DOHH2 (cell line): ENCODE data around the gene HOTAIR.

Experiments used
- H3F3A ChIP-seq: fragments of 200-600 bp; sonication (generic), shearing (Covaris generic); 2 replicates; pipeline ENCODE4 v1.6.0; 2016; ENCODE audit warnings: antibody characterized with exemption, mild to moderate bottlenecking; ENCODE audit not compliant: control insufficient read depth, insufficient read depth
- H3K27ac ChIP-seq: fragments of 200-600 bp; sonication (generic); 2 replicates; pipeline ENCODE4 v1.5.1; 2014; ENCODE audit warnings: low read depth, mild to moderate bottlenecking, low read length, moderate library complexity
- H3K27me3 ChIP-seq: fragments of 200-600 bp; sonication (generic); 2 replicates; pipeline ENCODE4 v1.6.1; 2014; ENCODE audit warnings: mild to moderate bottlenecking, low read length, mixed read lengths; ENCODE audit not compliant: control insufficient read depth
- H3K36me3 ChIP-seq: fragments of 200-600 bp; sonication (generic); 2 replicates; pipeline ENCODE4 v1.6.1; 2014; ENCODE audit warnings: mild to moderate bottlenecking, low read length, moderate library complexity, mixed read lengths; ENCODE audit not compliant: control insufficient read depth
- H3K4me1 ChIP-seq: fragments of 200-600 bp; sonication (generic); 2 replicates; pipeline ENCODE4 v1.6.1; 2014; ENCODE audit warnings: mild to moderate bottlenecking, low read length, mixed read lengths; ENCODE audit not compliant: control insufficient read depth
- H3K4me2 ChIP-seq: fragments of 200-600 bp; sonication (generic); 2 replicates; pipeline ENCODE4 v1.6.0; 2014; ENCODE audit warnings: mild to moderate bottlenecking, low read length, moderate library complexity
- H3K4me3 ChIP-seq: fragments of 200-600 bp; sonication (generic); 2 replicates; pipeline ENCODE4 v1.5.1; 2014; ENCODE audit warnings: mild to moderate bottlenecking, low read length, mixed read lengths
- H3K79me2 ChIP-seq: fragments of 200-600 bp; sonication (generic); 2 replicates; pipeline ENCODE4 v1.6.1; 2014; ENCODE audit warnings: mild to moderate bottlenecking, low read length, mixed read lengths; ENCODE audit not compliant: control insufficient read depth
- H3K9me2 ChIP-seq: fragments of 200-600 bp; sonication (generic); replicated peaks from 2 replicates; pipeline ENCODE4 v1.6.1; 2014; ENCODE audit warnings: mild to moderate bottlenecking, low read length, mixed read lengths; ENCODE audit not compliant: control insufficient read depth
- H3K9me3 ChIP-seq: fragments of 200-600 bp; sonication (generic); 2 replicates; pipeline ENCODE4 v1.6.1; 2014; ENCODE audit warnings: antibody characterized with exemption, low read length, mixed read lengths; ENCODE audit not compliant: control insufficient read depth, insufficient read depth
- H4K20me1 ChIP-seq: fragments of 200-600 bp; sonication (generic); 2 replicates; pipeline ENCODE4 v1.6.0; 2014; ENCODE audit warnings: low read depth, mild to moderate bottlenecking, antibody characterized with exemption, low read length, moderate library complexity; ENCODE audit not compliant: control insufficient read depth, insufficient read depth
- CTCF ChIP-seq: fragments of 200-600 bp; sonication (generic); IDR thresholded peaks from one replicate; pipeline ENCODE4 v1.5.1; 2014; ENCODE audit warnings: antibody characterized with exemption, mild to moderate bottlenecking, low read depth, low read length; ENCODE audit not compliant: poor library complexity, severe bottlenecking
- EZH2phosphoT487 ChIP-seq: fragments of 200-600 bp; sonication (generic); IDR thresholded peaks from 2 replicates; pipeline ENCODE4 v1.6.1; 2017; ENCODE audit warnings: borderline replicate concordance, mild to moderate bottlenecking, antibody characterized with exemption, low read length, moderate library complexity, mixed read lengths

The HOTAIR gene

GRCh38 chr12:54011665-54012532 lies 37.1 kb upstream of the HOTAIR start:
- Histone ChIP-seq H3K9me2 (no peaks in the 10 kb centered on the region), H4K20me1 (no peaks in the 10 kb centered on the region), H3K9me3 (no peaks in the 10 kb centered on the region), H3K4me2 (peak overlapping the region; percentile 5; the same call in 1 of the 2 replicates), H3K4me3 (no peak overlapping the region), H3K79me2 (no peaks in the 10 kb centered on the region), H3K4me1 (peaks cover 10% of the 10 kb centered on the region), H3K27me3 (peaks cover 87% of the 10 kb centered on the region), H3F3A (no peaks in the 10 kb centered on the region; the same call in 1 of the 2 replicates), H3K27ac (no peak overlapping the region), H3K36me3 (no peaks in the 10 kb centered on the region)
- no peak for TF ChIP-seq EZH2phosphoT487
- no peak for TF ChIP-seq CTCF

GRCh38 chr12:54010972-54011664 lies 36.4 kb upstream of the HOTAIR start:
- Histone ChIP-seq H3K4me3 (no peak overlapping the region), H3K27me3 (peaks cover 92% of the 10 kb centered on the region), H3K27ac (no peak overlapping the region), H4K20me1 (no peaks in the 10 kb centered on the region), H3F3A (no peaks in the 10 kb centered on the region; the same call in 1 of the 2 replicates), H3K4me2 (peak overlapping the region; percentile 5; the same call in 1 of the 2 replicates), H3K4me1 (peaks cover 18% of the 10 kb centered on the region), H3K79me2 (no peaks in the 10 kb centered on the region), H3K9me3 (no peaks in the 10 kb centered on the region), H3K9me2 (no peaks in the 10 kb centered on the region), H3K36me3 (no peaks in the 10 kb centered on the region)
- TF ChIP-seq EZH2phosphoT487, result no peak; the same call in none of the 2 replicates
- TF ChIP-seq CTCF, result no peak

GRCh38 chr12:54010053-54010971 lies 35.6 kb upstream of the HOTAIR start:
- H3K4me2 ChIP-seq, result no peak overlapping the region
- H3K36me3 ChIP-seq, result no peaks in the 10 kb centered on the region
- H3K4me3 ChIP-seq, result no peak overlapping the region
- H3K9me3 ChIP-seq, result no peaks in the 10 kb centered on the region
- H3K27me3 ChIP-seq, result peaks cover 91% of the 10 kb centered on the region
- no peaks in the 10 kb centered on the region; the same call in 1 of the 2 replicates for H3F3A ChIP-seq
- TF ChIP-seq CTCF (no peak), EZH2phosphoT487 (0 out of 2 replicates have a peak, but pooled peaks have one; percentile 14)
- H3K27ac ChIP-seq, result no peak overlapping the region
- no peaks in the 10 kb centered on the region for H4K20me1 ChIP-seq
- H3K4me1 ChIP-seq, result peaks cover 26% of the 10 kb centered on the region
- no peaks in the 10 kb centered on the region for H3K79me2 ChIP-seq
- no peaks in the 10 kb centered on the region for H3K9me2 ChIP-seq
